GM12878 (cell line): ENCODE data around the gene FRAS1. TPM values are rescaled to one million over a fixed set of nuclear protein-coding genes. Genes with fewer than 3 reads are reported as not detected.
A peak's percentile ranks its signal among the peaks of the same experiment; 100 is the strongest.

Experiments used
- ATAC-seq: fragments of 200-7000 bp; cut with Tn5 transposase; 3 replicates; pipeline ENCODE4 v1.9.1; 2020; ENCODE audit warnings: mild to moderate bottlenecking, moderate library complexity
- BruUV-seq: library from RNA; stranded (reverse); fragments of 400-500 nt; replicated peaks from 2 replicates; lab custom pipeline; 2021; lab: Mats Ljungman, UMichigan
- CTCF ChIA-PET: fragments of 300-600 bp; sonication (Branson Sonifier 250); formaldehyde crosslinking; extraction: SDS; loops from one replicate; lab custom pipeline; 2021; ENCODE audit warnings: inconsistent platforms; lab: Yijun Ruan, JAX
- POLR2A ChIA-PET: fragments of 350-600 bp; formaldehyde crosslinking; extraction: SDS; loops from one replicate; lab custom pipeline; 2021; ENCODE audit warnings: inconsistent platforms; lab: Charles Lee
- RAD21 ChIA-PET: fragments of 300-600 bp; sonication (Branson Sonifier 250); formaldehyde crosslinking; loops from one replicate; lab custom pipeline; 2023; ENCODE audit warnings: antibody characterized with exemption; ENCODE audit not compliant: unreplicated experiment; lab: Charles Lee
- SMC1A ChIA-PET: fragments of 300-600 bp; sonication (Branson Sonifier 250); formaldehyde crosslinking; loops from one replicate; lab custom pipeline; 2023; ENCODE audit not compliant: unreplicated experiment, uncharacterized antibody; lab: Charles Lee
- DNase-seq: peaks from one replicate; pipeline ENCODE4 v3.0.0-alpha.2; 2011; ENCODE audit warnings: low read depth, low spot score
- FAIRE-seq: peaks from 3 replicates; lab custom pipeline; 2011; peaks lifted over from hg19 to GRCh38; lab: Jason Lieb, UNC
- H2AFZ ChIP-seq: 2 replicates; pipeline ENCODE4 v1.6.0; 2011; ENCODE audit warnings: low read depth, low read length, control low read depth; ENCODE audit not compliant: control insufficient read depth
- H3K27ac ChIP-seq: 2 replicates; pipeline ENCODE4 v1.5.1; 2011; ENCODE audit warnings: control low read depth; ENCODE audit not compliant: control insufficient read depth, insufficient read depth
- H3K27me3 ChIP-seq, 2 experiments: replicated peaks in 1 of 2; 2 replicates each; pipeline versions ENCODE4 v1.6.0 to v1.6.1; 2011; ENCODE audit warnings: low read length in 1 of 2; ENCODE audit not compliant: control insufficient read depth in 2 of 2, insufficient read depth in 2 of 2
- H3K36me3 ChIP-seq, 2 experiments: 2 replicates each; pipeline ENCODE4 v1.5.1; 2011; ENCODE audit warnings: low read length in 1 of 2; ENCODE audit not compliant: control insufficient read depth in 2 of 2, insufficient read depth in 2 of 2
- H3K4me1 ChIP-seq: 2 replicates; pipeline ENCODE4 v1.6.1; 2011; ENCODE audit warnings: mild to moderate bottlenecking, low read length, moderate library complexity, mixed read lengths; ENCODE audit not compliant: control insufficient read depth, insufficient read depth
- H3K4me2 ChIP-seq: 2 replicates; pipeline ENCODE4 v1.6.0; 2011; ENCODE audit warnings: control low read depth; ENCODE audit not compliant: control insufficient read depth, insufficient read depth
- H3K4me3 ChIP-seq: fragments of 200-600 bp; sonication (generic); 2 replicates; pipeline ENCODE4 v1.5.1; 2016
- H3K79me2 ChIP-seq: 2 replicates; pipeline ENCODE4 v1.6.0; 2011; ENCODE audit warnings: low read length; ENCODE audit not compliant: control insufficient read depth, insufficient read depth
- H3K9ac ChIP-seq: 2 replicates; pipeline ENCODE4 v1.8.0; 2011; ENCODE audit warnings: low read length, control low read depth, mixed read lengths; ENCODE audit not compliant: control insufficient read depth, insufficient read depth
- H3K9me3 ChIP-seq: replicated peaks from 3 replicates; pipeline ENCODE4 v1.5.1; 2011; ENCODE audit warnings: mild to moderate bottlenecking, low read length; ENCODE audit not compliant: control insufficient read depth, insufficient read depth
- H4K20me1 ChIP-seq: 2 replicates; pipeline ENCODE4 v1.6.0; 2011; ENCODE audit not compliant: control insufficient read depth, insufficient read depth
- BHLHE40 ChIP-seq, 2 experiments: fragments of 450-650 bp in 1 of 2; IDR thresholded peaks; 2 replicates each; pipeline ENCODE4 v1.6.1; 2011 to 2017; ENCODE audit warnings: low read depth in 2 of 2, borderline replicate concordance in 1 of 2, improper control_type of control experiment in 1 of 2, low read length in 1 of 2, mild to moderate bottlenecking in 1 of 2
- IKZF1 ChIP-seq: fragments of 450-650 bp; conservative IDR thresholded peaks from 2 replicates; pipeline ENCODE4 v1.6.1; 2017; ENCODE audit warnings: antibody characterized with exemption, mild to moderate bottlenecking
- MEF2B ChIP-seq: fragments of 450-650 bp; IDR thresholded peaks from 2 replicates; pipeline ENCODE4 v1.6.1; 2018; ENCODE audit warnings: mild to moderate bottlenecking, moderate library complexity; ENCODE audit not compliant: partially characterized antibody, poor library complexity, severe bottlenecking
- NR2F1 ChIP-seq: fragments of 450-650 bp; conservative IDR thresholded peaks from 2 replicates; pipeline ENCODE4 v1.6.1; 2017; ENCODE audit warnings: mild to moderate bottlenecking
- POU2F2 ChIP-seq: IDR thresholded peaks from 3 replicates; pipeline ENCODE4 v1.6.1; 2011; ENCODE audit warnings: low read depth, mild to moderate bottlenecking, low read length, borderline replicate concordance
- RCOR1 ChIP-seq: conservative IDR thresholded peaks from 2 replicates; pipeline ENCODE4 v1.6.1; 2012; ENCODE audit warnings: low read depth, low read length, improper control_type of control experiment
- SMARCA5 ChIP-seq: fragments of 450-650 bp; IDR thresholded peaks from 2 replicates; pipeline ENCODE4 v1.6.1; 2017; ENCODE audit warnings: mild to moderate bottlenecking
- ZNF207 ChIP-seq: fragments of 450-650 bp; IDR thresholded peaks from 2 replicates; pipeline ENCODE4 v1.6.1; 2014; ENCODE audit warnings: antibody characterized with exemption, mild to moderate bottlenecking, borderline replicate concordance
- ZNF217 ChIP-seq: fragments of 450-650 bp; IDR thresholded peaks from 2 replicates; pipeline ENCODE4 v1.6.1; 2017; ENCODE audit warnings: antibody characterized with exemption, mild to moderate bottlenecking
- ZNF687 ChIP-seq: fragments of 450-650 bp; IDR thresholded peaks from 2 replicates; pipeline ENCODE4 v1.6.1; 2017; ENCODE audit warnings: mild to moderate bottlenecking, moderate library complexity
- WGBS: methylation state at CpG from one replicate; pipeline ENCODE4 v1.1.6; 2016; ENCODE audit warnings: low lambda C conversion rate; ENCODE audit not compliant: insufficient replicate concordance, insufficient coverage; ENCODE audit errors: missing lambda C conversion rate; 5-methylcytosine and 5-hydroxymethylcytosine counted together
- in situ Hi-C: fragments of 300-500 bp; cut with MboI; formaldehyde crosslinking; loops from 9 replicates; pipeline ENCODE4 v1.14.3; 2018; ENCODE audit warnings: mixed read lengths
- intact Hi-C: fragments of 100-400 bp; cut with micrococcal nuclease; formaldehyde crosslinking; loops from one replicate; pipeline ENCODE4 v1.14.2; 2022; ENCODE audit not compliant: unreplicated experiment
- polyA plus RNA-seq, 11 experiments: library from polyadenylated mRNA; depleted of rRNA in 4 of 11; unstranded in 6 of 11; stranded (reverse) in 5 of 11; fragments of >200 nt; fragmentation: Nextera tagmentation in 4 of 11; fragmentation: Illumina TruSeq in 1 of 11; extraction: Ambion mirVana in 4 of 11; extraction: Trizol in 1 of 11; gene quantifications; 1 replicate in 1 of 11; 2 replicates in 10 of 11; pipeline versions ENCODE4 v1.2.1 to v1.2.3, GENCODE V29; 2011 to 2016; ENCODE audit warnings: inconsistent platforms in 2 of 11, missing spikeins in 2 of 11, low read depth in 1 of 11
- total RNA-seq, 4 experiments: library from RNA; depleted of rRNA in 3 of 4; stranded (reverse); fragments of >200 nt in 3 of 4; fragmentation: Illumina TruSeq in 1 of 4; extraction: Trizol in 1 of 4; gene quantifications; 2 replicates each; pipeline versions ENCODE4 v1.2.1 to v1.2.3, GENCODE V29; 2013 to 2021

FRAS1 gene
- total and polyA plus RNA-seq, 10 of the 15 experiments (the other 5 are each of a cell fraction or from before 2014, with no cell fraction given) = 0.08 to 11.7 (median 0.20) TPM

- SMC1A ChIA-PET = interaction anchor here (0.7 to 7.1 kb wide), 17 partner anchors 8 to 1604 kb away, joined by 3 to 69 read pairs (median 5); no protein-coding TSS in a partner anchor
- Histone ChIP-seq H3K36me3 (no peaks in the 10 kb centered on the region), H3K27ac (no peak overlapping the region), H2AFZ (no peak overlapping the region), H3K27me3 (no peaks in the 10 kb centered on the region), H4K20me1 (no peaks in the 10 kb centered on the region), H3K79me2 (no peaks in the 10 kb centered on the region), H3K9ac (no peak overlapping the region), H3K9me3 (no peaks in the 10 kb centered on the region; the same call in 2 of the 3 replicates), H3K4me3 (no peak overlapping the region), H3K4me2 (no peak overlapping the region), H3K4me1 (peaks cover 6% of the 10 kb centered on the region)
- BruUV-seq = no TSS peak
- intact Hi-C loops = loop anchor here (10.0 kb wide), 1 partner anchor 514 kb away; the partner anchor contains the start of gene FRAS1
- CTCF ChIA-PET = interaction anchor here (0.7 to 4.5 kb wide), 11 partner anchors 21 to 510 kb away, joined by 3 to 19 read pairs (median 4); no protein-coding TSS in a partner anchor
- in situ Hi-C loops = no loop called here
- ATAC-seq (peak; percentile 63), DNase-seq (peak; percentile 40), FAIRE-seq (no peak)
- TF ChIP-seq NR2F1 (peak; percentile 36; the same call in 1 of the 2 replicates), SMARCA5 (peak; percentile 46; the same call in 1 of the 2 replicates), ZNF687 (peak; percentile 90), ZNF217 (peak; percentile 51; the same call in 1 of the 2 replicates), IKZF1 (peak; percentile 40; the same call in 1 of the 2 replicates), ZNF207 (no peak), POU2F2 (peak; percentile 27; the same call in 1 of the 3 replicates), BHLHE40 (IDR thresholded peaks at IDR 0.05; ENCODE audit: borderline replicate concordance in 1 of 2, low read depth in 2 of 2, low read length in 1 of 2) (peak in 1 of 2 experiments; percentile 26; a peak in 1 of 4 replicates), MEF2B (peak; percentile 86), RCOR1 (no peak)
- RAD21 ChIA-PET = interaction anchor here (0.7 to 3.7 kb wide), 13 partner anchors 19 to 608 kb away, joined by 3 to 29 read pairs (median 5); no protein-coding TSS in a partner anchor
- 59% methylated on average over 3 of the region's 3 CpGs for WGBS
- POLR2A ChIA-PET = interaction anchor here (0.7 to 1.3 kb wide), 3 partner anchors 31 to 111 kb away, joined by 3 to 4 read pairs (median 3); no protein-coding TSS in a partner anchor
These were observed 511.6 kb downstream of the FRAS1 start for GRCh38 chr4:78568640-78569305.
